Ectodermal cell (in vitro differentiated cells): ENCODE data around the gene TNNI3K.

ENCODE experiments used
- H3K27ac ChIP-seq: 2 replicates; pipeline ENCODE4 v1.7.0; 2013; ENCODE audit warnings: mild to moderate bottlenecking, low read depth, low read length; ENCODE audit not compliant: insufficient read depth, poor library complexity, severe bottlenecking
- H3K27me3 ChIP-seq: 2 replicates; pipeline ENCODE4 v1.7.0; 2013; ENCODE audit warnings: mild to moderate bottlenecking, low read length; ENCODE audit not compliant: insufficient read depth, control insufficient read depth, poor library complexity, severe bottlenecking
- H3K36me3 ChIP-seq: one replicate; pipeline ENCODE4 v1.7.0; 2013; ENCODE audit warnings: low read length; ENCODE audit not compliant: control insufficient read depth, insufficient read depth
- H3K4me1 ChIP-seq: one replicate; pipeline ENCODE4 v1.7.0; 2013; ENCODE audit warnings: low read length; ENCODE audit not compliant: control insufficient read depth, insufficient read depth
- H3K4me3 ChIP-seq: 2 replicates; pipeline ENCODE4 v1.7.0; 2013; ENCODE audit warnings: low read depth, low read length, control low read depth; ENCODE audit not compliant: insufficient read depth
- H3K9me3 ChIP-seq: 2 replicates; pipeline ENCODE4 v1.7.0; 2013; ENCODE audit warnings: mild to moderate bottlenecking, low read length, moderate library complexity; ENCODE audit not compliant: control insufficient read depth
- WGBS, 2 experiments: methylation state at CpG; one replicate each; pipeline ENCODE4 v1.1.7; 2013; ENCODE audit warnings: missing lambda C conversion rate in 2 of 2; 5-methylcytosine and 5-hydroxymethylcytosine counted together

The TNNI3K gene

DNA sequence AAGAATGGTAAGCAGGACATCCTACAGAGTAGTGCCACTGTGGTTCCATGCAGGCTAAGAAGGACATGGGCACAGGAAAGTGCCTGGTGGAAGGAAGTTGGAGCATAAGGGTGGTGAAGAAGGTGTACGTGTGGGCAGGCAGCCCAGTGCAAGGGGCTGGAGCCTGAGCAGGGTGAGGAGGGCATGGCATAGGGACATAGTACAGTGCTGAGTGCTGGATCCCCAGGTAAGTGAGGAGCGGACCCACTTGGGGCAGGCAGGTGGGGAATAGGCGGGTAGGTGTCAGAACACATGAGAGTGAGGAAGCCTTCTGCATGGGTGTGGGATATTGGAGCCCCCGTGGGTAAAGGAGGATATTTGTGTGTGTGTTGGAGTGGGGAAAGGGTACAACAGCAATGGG, 292.9 kb downstream of the TNNI3K start:
- Histone ChIP-seq H3K27ac (no peak overlapping the region), H3K9me3 (no peaks in the 10 kb centered on the region), H3K27me3 (no peaks in the 10 kb centered on the region), H3K36me3 (no peaks in the 10 kb centered on the region), H3K4me3 (no peak overlapping the region), H3K4me1 (no peaks in the 10 kb centered on the region)
- WGBS, 2 experiments, result 92 to 93% methylated on average over 4 of the region's 4 CpGs

DNA sequence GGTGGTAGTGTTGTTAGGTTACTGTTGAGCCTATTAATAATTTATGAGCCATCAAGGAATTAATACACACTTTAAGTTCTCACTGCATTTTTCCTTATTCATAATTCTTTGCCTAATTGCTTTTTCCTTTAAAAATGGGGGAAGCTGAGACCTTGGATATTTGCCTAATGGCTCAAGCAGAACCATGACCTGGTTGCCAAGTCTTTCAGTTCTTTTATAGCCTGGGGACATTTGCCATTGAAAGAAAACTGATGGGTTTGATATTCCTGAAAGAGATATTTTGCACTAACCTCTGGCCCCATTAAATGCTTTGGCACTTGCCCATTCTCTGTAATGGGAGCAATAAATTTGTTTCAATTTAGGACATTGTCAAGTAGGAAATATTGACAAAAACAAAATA, 295.7 kb downstream of the TNNI3K start:
- Histone ChIP-seq H3K27me3 (no peaks in the 10 kb centered on the region), H3K9me3 (no peaks in the 10 kb centered on the region), H3K36me3 (no peaks in the 10 kb centered on the region), H3K27ac (no peak overlapping the region), H3K4me1 (no peaks in the 10 kb centered on the region), H3K4me3 (no peak overlapping the region)

- Histone ChIP-seq H3K36me3 (no peaks in the 10 kb centered on the region), H3K27ac (no peak overlapping the region), H3K27me3 (no peaks in the 10 kb centered on the region), H3K9me3 (no peaks in the 10 kb centered on the region), H3K4me1 (no peaks in the 10 kb centered on the region), H3K4me3 (no peak overlapping the region)
- 95 to 100% methylated on average over 1 of the region's 1 CpG for WGBS, 2 experiments
Observed at GRCh38 chr1:74531796-74532195, 296.6 kb downstream of the TNNI3K start.

DNA sequence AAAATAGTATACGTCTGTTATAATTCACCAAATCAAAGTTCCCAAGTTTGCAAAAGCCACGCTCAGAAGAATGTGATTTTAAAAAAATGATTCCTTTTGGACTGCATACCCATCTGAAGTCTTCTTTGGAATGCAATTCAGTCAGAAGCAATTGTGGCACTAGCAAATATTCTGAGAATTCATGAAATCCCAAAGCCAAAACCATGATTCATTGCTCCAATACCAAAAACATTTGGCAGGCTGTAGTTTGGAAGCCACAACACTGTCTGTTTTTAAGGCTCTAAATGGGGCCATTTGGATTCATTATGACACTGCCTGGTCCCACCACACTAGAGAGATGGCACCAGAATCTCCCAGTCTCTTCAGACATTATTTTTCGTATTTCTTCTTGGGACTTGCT, 299.1 kb downstream of the TNNI3K start:
- Histone ChIP-seq H3K4me3 (no peak overlapping the region), H3K9me3 (no peaks in the 10 kb centered on the region), H3K27me3 (no peaks in the 10 kb centered on the region), H3K4me1 (no peaks in the 10 kb centered on the region), H3K27ac (no peak overlapping the region), H3K36me3 (no peaks in the 10 kb centered on the region)
- 91 to 100% methylated on average over 1 to 3 of the region's 3 CpGs for WGBS, 2 experiments

- 89 to 93% methylated on average over 2 of the region's 2 CpGs for WGBS, 2 experiments
- no peaks in the 10 kb centered on the region for H3K9me3 ChIP-seq
- no peaks in the 10 kb centered on the region for H3K36me3 ChIP-seq
Observed at GRCh38 chr1:74545821-74546220, 310.6 kb downstream of the TNNI3K start.

DNA sequence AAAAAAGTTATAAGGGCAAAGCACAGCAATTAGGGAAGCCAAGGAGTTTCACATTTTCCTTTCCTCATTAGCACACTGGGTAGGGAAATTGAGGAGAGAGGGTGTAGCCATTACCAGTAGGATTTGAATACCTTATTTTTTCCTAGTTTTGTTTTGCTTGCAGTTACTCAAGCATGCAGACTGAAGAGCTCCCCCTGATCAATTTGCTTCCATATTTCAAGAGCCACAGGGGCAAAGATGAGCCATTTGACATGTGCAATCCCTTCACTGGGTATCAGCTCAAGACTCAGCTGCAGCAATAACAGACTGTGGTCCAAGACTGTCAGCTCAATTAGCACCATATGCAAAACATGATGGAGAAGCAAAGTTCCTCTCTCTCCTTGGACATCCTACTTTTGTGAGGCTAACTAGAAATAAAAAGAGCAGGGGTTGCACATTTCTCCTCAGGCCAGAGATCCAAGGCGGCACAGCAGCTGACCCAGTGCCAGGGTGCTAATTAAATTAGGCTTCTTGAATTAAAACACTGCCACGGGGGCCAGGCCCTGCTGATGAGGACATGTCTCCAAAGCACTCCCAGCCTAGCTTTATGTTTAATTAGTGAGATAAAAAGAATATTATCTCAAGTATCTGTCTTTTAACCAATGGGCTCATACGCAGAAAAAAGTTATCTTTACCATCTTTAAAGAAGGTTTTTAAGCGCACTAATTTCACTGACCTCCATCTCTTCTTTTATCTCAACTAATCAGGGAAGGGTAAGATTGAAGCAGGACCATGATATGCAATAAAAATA, 314.0 kb downstream of the TNNI3K start:
- Histone ChIP-seq H3K4me1 (no peaks in the 10 kb centered on the region), H3K27ac (no peak overlapping the region), H3K9me3 (no peaks in the 10 kb centered on the region), H3K36me3 (no peaks in the 10 kb centered on the region), H3K4me3 (no peak overlapping the region), H3K27me3 (no peaks in the 10 kb centered on the region)
- WGBS, 2 experiments, result 75 to 92% methylated on average over 2 to 3 of the region's 4 CpGs

More at GRCh38 chr1:74545821-74546220, 310.6 kb downstream of the TNNI3K start:
- no peaks in the 10 kb centered on the region for H3K27me3 ChIP-seq
- H3K27ac ChIP-seq, result no peak overlapping the region
- H3K4me3 ChIP-seq, result no peak overlapping the region
- peaks cover 3% of the 10 kb centered on the region for H3K4me1 ChIP-seq

DNA sequence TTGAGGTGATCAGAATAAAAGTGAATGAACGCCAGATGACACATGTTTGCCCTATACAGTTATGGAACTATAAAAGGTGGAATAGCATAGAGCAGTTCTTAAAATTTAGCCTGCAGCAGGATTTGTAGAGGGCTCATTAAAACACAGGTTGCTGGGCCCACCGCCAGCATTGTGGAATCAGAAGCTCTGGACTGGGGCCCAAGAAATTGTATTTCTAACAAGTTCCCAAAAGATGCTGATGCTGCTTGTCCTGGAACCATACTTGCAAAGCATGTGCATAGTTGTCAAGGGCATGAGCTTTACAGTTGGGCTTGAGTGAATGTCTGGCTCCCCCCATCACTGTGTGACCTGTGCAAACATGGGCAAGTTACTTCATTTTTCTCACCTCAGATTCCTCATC, 314.7 kb downstream of the TNNI3K start:
- Histone ChIP-seq H3K4me1 (no peaks in the 10 kb centered on the region), H3K27ac (no peak overlapping the region), H3K4me3 (no peak overlapping the region), H3K27me3 (no peaks in the 10 kb centered on the region), H3K36me3 (no peaks in the 10 kb centered on the region), H3K9me3 (no peaks in the 10 kb centered on the region)
- WGBS, 2 experiments, result 93% methylated on average over 2 of the region's 2 CpGs

GRCh38 chr1:74570797-74571492, 335.8 kb downstream of the TNNI3K start:
- no peaks in the 10 kb centered on the region for H3K9me3 ChIP-seq
- H3K27me3 ChIP-seq, result no peaks in the 10 kb centered on the region
- H3K4me1 ChIP-seq, result peaks cover 6% of the 10 kb centered on the region
- no peak overlapping the region for H3K4me3 ChIP-seq
- H3K36me3 ChIP-seq, result no peaks in the 10 kb centered on the region
- peak overlapping the region; percentile 52 for H3K27ac ChIP-seq
- WGBS, 2 experiments, result 63 to 71% methylated on average over 14 of the region's 14 CpGs

DNA sequence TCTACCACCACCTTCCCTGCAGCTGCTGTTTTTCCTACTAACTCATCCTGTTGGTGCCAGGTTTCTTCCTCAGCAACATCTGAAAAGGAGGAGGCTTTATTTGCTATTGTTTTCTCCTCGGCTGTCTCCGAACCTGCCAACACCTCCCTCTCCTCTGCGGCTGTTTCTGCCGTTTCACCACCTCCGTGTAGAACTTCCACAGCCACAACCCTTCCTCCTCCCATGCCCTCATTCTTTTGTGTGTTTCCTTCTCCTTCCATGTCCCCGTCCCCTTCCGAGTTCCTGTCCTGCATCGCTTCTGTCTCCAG, 336.3 kb downstream of the TNNI3K start:
- WGBS, 2 experiments, result 89 to 90% methylated on average over 8 of the region's 8 CpGs

GRCh38 chr1:74571891-74572290, 336.7 kb downstream of the TNNI3K start:
- 88 to 90% methylated on average over 6 of the region's 6 CpGs for WGBS, 2 experiments
- Histone ChIP-seq H3K9me3 (no peaks in the 10 kb centered on the region), H3K27ac (no peak overlapping the region), H3K27me3 (no peaks in the 10 kb centered on the region), H3K36me3 (no peaks in the 10 kb centered on the region), H3K4me3 (no peak overlapping the region), H3K4me1 (peaks cover 6% of the 10 kb centered on the region)

More for the DNA sequence above, 336.3 kb downstream of the TNNI3K start:
- Histone ChIP-seq H3K4me3 (no peak overlapping the region), H3K4me1 (peaks cover 6% of the 10 kb centered on the region), H3K36me3 (no peaks in the 10 kb centered on the region), H3K27me3 (no peaks in the 10 kb centered on the region), H3K9me3 (no peaks in the 10 kb centered on the region), H3K27ac (no peak overlapping the region)
